Ecto neural progenitor cell (in vitro differentiated cells): ENCODE measurements around the gene DTNA.

Source experiments
- DNase-seq: peaks from one replicate; pipeline ENCODE4 v3.0.0-alpha.2; 2018; ENCODE audit warnings: low spot score

The DTNA gene

GRCh38 chr18:34936772-34937171 is 226.7 kb downstream of the DTNA start:
- DNase-seq: no peak

GRCh38 chr18:34938090-34938489 is 228.0 kb downstream of the DTNA start:
- DNase-seq: no peak
